Stromal cell of bone marrow (primary cell): Measurements from ENCODE around the gene SNTG2.

Experiments used
- DNase-seq: peaks from one replicate; pipeline ENCODE4 v3.0.0-alpha.2; 2012; ENCODE audit warnings: low read depth

Gene SNTG2

DNA sequence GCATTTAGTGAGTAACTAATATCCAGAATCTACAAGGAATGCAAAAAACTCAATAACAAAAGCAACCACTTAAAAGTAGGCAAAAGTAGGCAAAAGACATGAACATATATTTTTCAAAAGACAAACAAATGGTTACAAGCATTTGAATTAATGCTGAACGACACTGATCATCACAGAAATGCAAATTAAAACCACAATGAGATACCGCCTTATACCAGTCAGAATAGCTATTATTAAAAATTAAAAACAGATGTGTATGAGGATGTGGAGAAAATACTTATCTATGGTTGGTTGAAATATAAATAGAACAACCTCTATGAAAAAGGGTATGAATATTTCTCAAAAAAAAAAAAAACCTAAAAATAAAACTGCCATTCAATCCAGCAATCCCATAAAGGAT, 51.7 kb downstream of the SNTG2 start:
- no peak for DNase-seq

DNA sequence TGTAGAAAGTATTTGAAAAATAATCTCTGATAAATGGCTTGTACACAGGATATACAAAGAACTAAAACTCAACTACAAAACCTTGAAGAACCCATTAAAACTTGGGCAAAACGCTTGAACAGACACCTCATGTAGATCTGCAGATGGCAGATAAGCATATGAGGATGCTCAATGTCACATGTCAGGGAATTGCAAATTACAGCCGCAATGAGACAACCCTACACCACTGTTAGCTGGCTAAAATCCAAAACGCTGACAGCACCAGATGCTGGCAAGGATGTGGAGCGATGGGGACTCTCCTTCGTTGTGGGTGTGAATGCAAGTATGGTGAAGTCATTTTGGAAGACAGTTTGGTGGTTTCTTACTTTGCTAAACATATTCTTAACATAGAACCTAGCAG, 53.7 kb downstream of the SNTG2 start:
- DNase-seq = no peak

DNA sequence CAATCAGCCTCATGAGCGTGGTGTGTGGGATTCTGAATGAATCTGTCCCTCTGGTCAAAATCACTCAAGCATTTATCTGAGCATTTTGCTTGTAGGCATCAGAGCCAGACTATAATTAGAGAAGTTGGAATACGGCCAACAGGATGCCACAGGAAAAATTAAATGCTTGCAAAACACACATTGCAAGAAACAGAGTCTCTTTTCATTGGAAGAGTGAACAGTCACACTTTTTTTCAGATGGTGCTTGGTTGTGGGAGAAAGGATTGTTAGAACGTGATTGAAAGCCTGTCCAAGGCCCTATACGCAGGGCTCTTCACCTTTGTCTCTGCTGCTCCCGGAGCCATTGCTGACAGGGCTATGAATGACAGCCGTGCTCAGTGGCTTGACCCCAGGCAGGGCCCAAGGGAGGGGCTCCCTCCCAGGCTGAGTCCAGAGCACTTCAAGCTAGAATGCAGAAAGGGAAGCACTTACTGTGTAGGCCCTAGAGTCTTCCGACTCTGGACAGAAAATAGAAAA, 59.8 kb downstream of the SNTG2 start:
- DNase-seq = peak; percentile 7

DNA sequence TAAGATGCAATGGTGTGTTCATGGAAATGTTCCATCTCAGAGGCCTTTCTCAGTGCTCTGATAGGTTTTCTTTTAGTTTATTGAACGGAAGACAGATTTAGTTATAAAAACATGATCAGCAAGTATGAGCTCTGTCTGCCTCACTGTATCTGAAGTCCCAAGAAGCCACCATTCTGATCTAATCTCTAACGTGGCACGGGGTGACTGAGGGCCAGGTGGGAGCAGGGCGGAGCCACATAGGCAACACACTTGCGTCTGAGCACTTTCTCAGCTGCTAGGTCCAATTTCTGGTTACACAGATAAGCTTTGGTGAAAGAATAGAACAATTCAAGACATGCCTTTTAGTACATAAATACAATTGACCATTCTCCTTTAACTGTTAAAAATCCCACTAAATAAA, 60.4 kb downstream of the SNTG2 start:
- no peak for DNase-seq

DNA sequence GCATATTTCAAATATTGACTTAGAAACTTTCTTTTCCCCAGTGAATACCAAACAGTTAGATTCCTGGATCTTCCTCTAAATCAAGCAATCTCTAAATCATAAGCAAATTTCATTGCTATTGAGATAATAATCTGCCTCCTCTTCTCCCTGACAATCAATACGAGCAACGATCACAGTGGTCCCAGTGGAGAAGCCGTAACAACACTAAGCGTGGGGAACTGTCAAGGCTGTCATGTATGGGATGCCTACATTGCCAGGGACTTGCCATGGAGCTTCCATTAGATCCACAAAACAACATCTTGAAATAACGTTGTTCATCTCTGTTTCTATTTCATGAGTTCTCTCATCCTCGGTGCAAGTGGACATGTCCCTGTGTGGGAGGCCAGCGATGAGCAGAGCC, 61.3 kb downstream of the SNTG2 start:
- no peak for DNase-seq

DNA sequence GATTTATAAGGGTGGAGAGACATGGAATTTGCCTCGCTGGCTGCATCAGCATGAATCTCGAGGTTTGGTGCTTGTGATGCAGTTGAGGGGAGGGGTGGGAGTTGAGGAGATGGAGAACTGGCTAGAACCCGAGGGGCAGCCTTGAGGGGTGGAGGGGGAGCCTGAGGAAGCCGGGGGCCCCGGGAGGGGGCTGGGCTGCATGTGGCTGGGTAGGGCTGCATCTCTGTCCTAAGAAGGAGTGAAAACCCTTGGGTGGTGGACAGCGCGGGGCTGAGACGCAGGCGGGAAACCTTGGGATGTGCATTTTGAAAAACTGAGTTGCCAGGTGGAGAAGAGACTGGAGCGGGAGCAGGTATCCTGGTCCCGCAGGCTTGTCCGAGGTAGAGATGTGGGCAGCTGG, 64.2 kb downstream of the SNTG2 start:
- no peak for DNase-seq

DNA sequence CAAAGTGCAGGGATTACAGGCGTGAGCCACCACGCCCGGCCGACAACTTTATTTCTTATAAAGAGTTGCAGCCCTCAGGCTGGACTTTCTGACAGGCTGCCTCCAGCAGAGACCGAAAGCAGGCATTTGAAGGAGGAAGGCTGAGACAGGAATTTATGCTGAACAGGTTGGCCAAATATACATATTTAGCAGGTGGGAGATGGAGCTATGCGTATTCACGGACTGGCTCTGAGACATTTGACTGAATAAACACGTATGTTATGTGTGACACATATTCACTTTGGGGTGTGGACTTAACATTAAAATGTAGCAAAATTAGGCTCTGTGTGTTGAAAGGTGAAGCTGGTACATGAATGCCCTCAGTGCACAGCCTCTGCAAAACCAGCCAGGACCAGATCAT, 65.9 kb downstream of the SNTG2 start:
- no peak for DNase-seq

DNA sequence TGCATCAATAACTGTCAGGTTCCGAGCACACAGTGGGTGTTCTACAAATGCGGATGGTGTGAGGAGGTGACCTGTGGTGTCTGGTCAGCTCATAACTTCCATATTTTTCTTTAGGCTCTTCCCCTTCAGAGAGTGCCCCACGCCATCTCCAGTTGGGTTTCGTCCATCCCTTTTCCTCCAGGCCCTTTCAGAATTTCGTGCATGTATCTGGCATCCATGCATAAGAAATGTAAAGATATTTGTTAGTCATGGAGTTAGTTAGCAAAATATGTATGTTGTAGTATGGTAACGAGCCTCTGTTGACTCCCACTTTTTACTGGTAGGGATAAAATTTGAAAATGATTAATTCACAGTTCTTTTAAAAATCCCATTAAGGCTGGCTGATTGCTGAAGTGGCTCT, 67.2 kb downstream of the SNTG2 start:
- no peak for DNase-seq

DNA sequence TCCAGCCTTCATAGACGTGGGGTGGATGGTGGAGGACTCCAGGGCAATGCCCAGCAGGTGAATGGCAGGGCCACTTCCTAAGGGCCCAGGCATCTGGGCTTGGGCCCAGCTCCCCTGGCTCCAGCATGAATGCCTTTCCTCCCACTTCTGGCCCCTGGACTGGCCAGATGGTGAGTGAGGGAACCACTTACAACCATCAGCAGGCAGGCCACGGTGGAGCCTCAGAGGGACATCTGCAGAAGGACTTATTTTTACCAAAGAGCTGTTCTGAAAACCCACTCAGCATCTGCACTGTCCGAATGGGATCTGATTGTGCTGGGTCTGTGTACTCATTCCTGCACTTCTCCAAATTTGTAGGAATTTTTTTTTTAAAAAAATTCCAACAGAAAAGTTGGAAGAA, 69.6 kb downstream of the SNTG2 start:
- DNase-seq = no peak

DNA sequence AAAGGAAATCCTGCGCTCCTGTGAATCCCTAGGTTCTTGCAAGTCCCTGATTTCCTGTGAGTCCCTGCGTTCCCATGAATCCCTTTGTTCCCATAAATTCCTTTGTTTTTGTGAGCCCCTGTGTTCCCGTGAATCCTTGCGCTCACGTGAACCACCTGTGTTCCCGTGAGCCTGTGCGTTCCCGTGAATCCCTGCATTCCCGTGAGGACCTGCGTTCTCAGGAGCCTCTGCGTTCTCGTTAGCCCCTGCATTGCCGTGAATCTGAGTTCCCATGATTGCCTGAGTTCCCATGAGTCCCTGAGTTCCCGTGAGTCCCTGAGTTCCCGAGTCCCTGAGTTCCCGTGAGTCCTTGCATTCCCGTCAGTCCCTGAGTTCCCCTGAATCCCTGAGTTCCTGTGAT, 71.5 kb downstream of the SNTG2 start:
- no peak for DNase-seq

DNA sequence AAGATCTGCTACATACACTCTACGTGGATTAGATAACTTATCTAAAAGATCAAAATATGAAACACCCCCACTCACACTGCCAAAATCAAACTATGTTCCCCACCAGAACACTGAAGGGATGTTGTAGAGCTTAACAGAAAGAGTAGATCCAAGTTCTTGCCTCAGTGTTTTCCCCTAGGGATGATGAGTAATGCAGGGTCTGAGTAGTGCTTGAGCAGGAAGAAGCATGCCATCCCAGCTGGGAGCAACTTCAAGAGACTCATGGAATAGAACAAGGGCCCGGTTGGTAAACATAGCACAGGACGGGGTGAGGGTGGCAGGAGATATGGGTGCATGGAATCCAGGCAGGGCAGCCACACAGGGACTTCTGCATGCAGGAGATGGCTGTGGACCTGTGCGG, 74.3 kb downstream of the SNTG2 start:
- peak; percentile 73 for DNase-seq

DNA sequence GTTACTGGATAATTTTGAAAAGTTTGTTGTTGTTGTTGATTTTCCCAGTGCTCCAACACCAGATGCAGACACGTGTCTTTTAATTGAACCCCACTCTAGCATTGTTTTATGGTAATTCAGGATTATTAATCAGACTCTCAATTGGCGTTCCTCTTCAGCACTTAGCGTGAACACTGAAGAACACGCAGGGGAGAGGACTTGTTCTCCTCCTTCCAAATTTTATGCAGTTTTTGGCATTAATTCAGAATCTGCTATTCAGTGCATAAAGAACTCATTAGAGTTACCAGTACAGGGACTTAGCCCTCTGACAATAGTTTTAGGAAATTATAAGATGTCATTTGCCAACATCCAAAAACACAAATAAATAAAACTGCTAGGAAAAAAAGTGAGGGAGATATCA, 75.5 kb downstream of the SNTG2 start:
- DNase-seq = no peak

DNA sequence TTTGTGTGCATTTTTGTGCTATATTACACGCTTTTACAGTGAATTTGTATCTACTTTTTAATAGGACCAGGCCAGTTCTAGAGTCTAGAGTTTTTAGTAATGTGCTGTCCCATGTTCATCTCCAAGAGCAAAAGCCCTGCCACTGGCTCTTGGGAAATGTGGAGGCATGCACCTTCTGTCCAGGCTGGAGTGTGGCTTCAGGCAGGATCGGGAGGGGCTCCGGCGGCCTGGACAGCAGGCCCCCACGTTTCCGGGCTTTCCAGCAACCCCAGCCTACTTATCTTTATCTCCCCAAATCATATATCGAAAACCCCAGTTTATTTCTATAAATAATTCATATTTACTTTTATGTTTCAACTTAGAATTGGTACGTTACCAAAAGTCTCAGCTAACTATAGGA, 78.2 kb downstream of the SNTG2 start:
- no peak for DNase-seq

DNA sequence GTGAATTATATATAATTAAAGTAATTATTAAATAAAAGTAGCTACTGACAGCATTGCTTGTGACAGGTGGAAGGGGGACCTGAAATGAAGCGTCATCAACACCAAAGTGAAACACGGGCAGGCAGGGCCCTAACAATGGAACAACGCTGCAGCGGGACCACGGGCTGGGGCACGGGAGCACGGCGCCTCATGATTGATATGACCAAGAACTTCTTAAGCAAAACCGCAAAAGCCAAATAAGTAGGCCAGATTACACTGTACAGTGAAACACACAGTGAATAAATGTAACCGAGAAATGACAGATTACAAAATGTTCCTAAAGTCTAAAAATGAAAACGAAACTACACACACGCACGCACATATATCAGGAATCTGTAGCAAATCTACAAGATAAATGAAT, 81.4 kb downstream of the SNTG2 start:
- DNase-seq = no peak

DNA sequence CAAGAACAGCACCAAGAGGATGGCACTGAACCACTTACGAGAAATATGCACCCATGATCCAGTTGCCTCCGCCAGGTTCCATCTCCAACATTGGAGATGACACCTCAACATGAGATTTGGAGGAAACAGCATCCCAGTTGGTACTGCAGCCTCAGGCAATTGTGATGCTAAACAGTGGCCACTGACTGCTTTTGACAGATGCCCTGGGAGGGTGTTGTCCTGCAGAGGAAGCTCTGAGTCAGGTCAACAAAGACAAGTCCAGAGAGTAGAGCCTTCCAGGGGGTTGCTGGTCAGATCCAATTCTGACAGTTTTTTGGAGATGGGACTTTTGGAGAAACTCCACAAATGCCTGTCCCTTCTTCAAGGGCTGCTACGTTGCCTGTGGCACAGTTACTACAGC, 82.4 kb downstream of the SNTG2 start:
- no peak for DNase-seq

DNA sequence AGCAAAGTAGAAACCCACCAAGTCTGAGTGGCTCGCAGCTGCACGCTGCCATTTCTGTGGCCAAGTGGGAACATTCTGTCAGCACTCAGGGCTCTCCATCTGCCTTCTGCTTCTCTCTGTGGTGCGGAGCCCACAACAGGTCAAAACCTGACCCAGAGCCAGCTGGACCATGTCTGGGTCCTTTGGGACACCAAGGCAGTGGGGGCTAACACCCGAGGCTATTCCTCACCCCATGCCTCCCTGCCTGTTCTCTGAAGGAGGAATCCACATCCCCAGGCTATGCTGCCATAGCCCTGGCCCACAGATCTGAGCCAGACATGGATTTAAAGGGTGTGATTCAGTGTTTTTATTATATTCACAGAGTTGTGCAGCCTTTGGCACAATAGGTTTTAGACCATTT, 86.4 kb downstream of the SNTG2 start:
- no peak for DNase-seq

DNA sequence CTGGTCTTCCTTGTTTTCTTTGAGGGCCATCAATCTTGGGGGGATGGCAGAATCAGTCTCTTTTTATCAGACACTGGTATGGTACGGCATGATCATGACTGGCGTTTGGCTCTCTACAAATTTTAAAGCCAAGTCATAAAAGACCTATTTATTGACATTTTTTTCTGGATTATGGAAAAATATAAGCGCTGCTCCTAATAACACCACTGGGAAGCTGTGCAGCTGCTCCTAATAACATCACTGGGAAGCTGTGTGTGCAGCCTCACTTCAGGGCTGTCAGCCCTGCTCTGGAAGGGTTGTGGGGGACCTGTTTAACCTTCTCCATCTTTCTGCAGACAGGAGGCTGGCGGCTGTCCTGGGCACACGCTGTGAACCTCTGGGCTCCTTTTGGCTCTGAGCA, 88.9 kb downstream of the SNTG2 start:
- DNase-seq = no peak

DNA sequence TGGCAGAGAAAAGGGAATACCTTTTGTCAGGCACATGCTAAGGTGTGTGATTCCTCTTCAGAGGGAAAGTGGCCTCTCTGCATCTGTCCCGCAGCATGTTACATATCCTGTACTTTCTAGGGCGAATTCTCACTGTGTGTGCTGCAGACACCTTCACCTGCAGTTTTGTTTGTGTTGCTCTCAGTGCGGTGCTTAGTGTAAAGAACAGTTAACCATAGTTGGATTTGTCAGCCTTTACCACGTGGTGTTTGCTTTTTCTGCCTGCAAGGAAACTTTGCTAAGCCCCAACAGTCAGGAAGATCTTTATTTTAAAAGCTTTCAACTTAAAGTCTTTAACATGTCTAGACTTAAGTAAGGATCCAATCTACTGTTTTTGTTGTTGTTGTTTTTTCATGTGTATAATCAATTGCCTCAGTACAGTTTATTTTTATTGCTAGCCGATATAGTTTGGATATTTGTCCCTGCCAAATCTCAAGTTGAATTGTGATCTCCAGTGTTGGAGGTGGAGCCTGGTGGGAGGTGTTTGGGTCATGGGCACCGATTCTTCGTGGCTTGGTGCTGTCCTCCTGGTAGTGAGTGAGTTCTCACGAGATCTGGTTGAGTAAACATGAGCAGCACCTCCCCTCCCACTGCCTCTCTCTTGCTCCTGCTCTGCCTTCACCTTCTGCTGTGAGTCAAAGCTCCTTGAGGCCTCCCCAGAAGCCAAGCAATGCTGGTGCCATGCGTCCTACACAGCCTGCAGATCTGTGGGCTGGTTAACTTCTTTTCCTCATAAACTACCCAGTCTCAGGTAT, 90.6 kb downstream of the SNTG2 start:
- no peak for DNase-seq

DNA sequence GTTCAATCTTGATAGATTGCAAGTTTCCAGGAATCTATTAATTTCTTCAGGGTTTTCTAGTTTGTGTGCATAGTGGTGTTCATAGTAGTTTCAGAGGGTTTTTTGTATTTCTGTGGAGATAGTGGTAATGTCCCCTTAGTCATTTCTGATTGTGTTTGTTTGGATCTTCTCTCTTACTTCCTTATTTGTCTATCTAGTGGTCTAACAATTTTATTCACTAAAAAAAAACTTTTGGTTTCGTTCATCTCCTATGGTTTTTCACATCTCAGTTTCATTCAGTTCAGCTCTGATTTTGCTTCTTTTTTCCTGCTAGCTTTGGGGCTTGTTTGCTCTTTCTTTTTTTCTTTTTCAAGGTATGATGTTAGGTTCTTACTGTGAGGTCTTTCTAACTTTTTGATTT, 94.5 kb downstream of the SNTG2 start:
- DNase-seq = no peak

DNA sequence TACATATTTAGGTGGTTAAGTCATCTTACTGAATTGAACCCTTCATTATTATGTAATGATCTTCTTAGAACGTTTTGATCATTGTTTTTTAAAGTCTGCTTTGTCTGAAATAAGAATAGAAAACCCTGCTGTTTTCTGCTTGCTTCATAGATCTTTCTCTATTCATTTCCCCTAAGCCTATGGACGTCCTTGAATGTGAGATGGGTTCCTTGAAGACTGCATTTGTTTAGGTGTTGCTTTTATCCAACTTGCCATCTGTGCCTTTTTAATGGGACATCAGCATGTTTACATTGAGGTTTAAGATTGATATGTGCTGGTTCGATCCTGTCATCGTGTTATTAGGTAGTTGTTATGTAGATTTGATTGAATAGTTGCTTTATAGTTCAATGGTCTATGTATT, 95.4 kb downstream of the SNTG2 start:
- no peak for DNase-seq

DNA sequence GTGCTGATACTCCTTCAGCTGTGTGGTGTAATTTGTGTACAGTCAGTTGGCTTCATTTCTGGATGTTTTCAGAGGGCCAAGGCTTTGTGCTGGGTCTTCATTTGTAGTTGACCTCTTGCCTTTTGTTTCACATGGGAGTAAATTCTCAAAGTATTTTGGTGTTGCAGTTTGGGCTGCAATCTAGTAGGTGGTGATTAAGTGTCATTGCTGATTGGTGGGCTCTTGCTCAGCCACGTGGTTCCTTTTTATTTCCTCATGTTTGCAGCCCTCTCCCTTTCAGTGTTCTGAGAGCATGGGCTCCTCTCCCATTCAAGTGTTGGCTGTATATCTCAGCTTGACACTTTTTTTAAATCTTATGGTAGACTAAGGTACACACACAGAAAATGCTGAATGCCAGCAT, 96.8 kb downstream of the SNTG2 start:
- no peak for DNase-seq

DNA sequence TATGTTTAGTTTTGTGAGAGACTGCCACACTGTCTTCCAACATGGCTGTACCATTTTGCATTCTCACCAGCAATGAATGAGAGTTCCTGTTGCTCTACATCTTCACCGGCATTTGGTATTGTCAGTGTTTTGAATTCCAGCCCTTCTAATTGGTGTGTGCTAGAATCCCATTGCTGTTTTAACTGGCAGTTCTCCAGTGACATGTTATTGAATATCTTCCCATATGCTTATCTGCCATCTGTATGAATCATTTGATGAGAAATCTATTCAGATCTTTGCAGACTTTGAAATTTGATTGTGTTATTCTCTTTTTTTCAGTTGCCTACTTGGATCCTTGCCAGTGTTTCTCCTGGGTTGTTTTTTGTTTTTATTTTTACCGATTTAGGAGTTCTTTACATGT, 99.0 kb downstream of the SNTG2 start:
- no peak for DNase-seq

DNA sequence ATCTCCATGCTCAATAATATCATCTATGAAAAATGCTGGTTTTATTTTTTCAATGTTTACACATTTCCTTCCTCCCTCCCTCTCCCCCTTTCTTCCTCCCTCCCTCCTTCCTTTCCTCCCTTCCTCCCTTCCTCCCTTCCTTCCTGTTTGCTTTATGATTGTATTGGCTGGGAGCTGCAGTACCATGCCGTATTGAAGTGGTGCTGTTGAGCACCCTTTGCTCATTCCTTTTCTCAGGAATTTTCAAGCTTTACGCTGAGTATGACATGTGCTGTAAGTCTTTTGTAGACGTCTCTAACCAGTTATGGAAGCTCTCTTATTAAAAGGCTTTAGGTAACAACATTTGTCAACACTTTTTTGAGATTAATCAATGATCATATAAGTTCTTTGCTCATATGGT, 100.4 kb downstream of the SNTG2 start:
- no peak for DNase-seq

DNA sequence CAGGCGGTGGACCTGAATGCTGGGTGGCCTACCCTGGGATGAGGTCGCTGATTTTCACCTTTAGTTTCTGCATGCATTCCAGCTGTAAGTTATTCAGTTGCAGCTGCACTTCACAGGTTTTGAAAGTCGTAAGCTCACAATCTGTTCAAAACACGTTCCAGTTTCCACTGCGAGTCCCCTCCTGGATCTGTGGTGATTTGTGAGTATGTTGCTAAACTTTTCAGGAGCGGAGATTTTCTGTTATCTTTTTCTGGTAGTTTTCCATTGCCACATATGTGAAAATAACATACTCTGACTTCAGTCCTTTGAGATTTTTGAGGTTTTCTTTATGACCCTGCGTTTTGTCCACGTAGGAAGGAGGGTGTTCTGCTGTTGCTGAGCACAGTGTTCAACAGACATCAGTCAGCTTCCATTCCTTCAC, 102.1 kb downstream of the SNTG2 start:
- DNase-seq = no peak
